Lower lobe of right lung (tissue), 2 donors: ENCODE data around the gene CAV3. TPM values are rescaled to one million over a fixed set of nuclear protein-coding genes. Genes with fewer than 3 reads are reported as not detected.

Experiments used
- ATAC-seq, 2 donors: fragments of 200-7000 bp; cut with Tn5 transposase; one replicate each; pipeline ENCODE4 v1.9.1; 2020 to 2022; ENCODE audit warnings: mild to moderate bottlenecking in 2 of 2, moderate library complexity in 2 of 2
- DNase-seq: peaks from one replicate; pipeline ENCODE4 v3.0.0-alpha.2; 2020
- H3K27ac ChIP-seq: fragments of 200-600 bp; one replicate; pipeline ENCODE4 v1.8.0; 2022
- H3K27me3 ChIP-seq: fragments of 200-600 bp; one replicate; pipeline ENCODE4 v1.8.0; 2022; ENCODE audit warnings: low read depth
- H3K36me3 ChIP-seq: fragments of 200-600 bp; one replicate; pipeline ENCODE4 v1.8.0; 2022; ENCODE audit warnings: mild to moderate bottlenecking
- H3K4me1 ChIP-seq: fragments of 200-600 bp; one replicate; pipeline ENCODE4 v1.8.0; 2022
- H3K4me3 ChIP-seq: fragments of 200-600 bp; one replicate; pipeline ENCODE4 v1.8.0; 2022; ENCODE audit warnings: mild to moderate bottlenecking
- H3K9me3 ChIP-seq: fragments of 200-600 bp; one replicate; pipeline ENCODE4 v1.8.0; 2022
- intact Hi-C: fragments of 100-400 bp; cut with DNase I; formaldehyde crosslinking; loops from one replicate; pipeline ENCODE4 v1.11.0; 2022
- total RNA-seq: library from RNA; stranded (reverse); fragmentation: NEBNext Ultra II Directional; extraction: Animal tissue kit (Norgen Biotek cat#: 25700); gene quantifications from one replicate; pipeline ENCODE4 v1.2.1, GENCODE V29; 2021
- TF ChIP-seq, protein P1 (sequence below): fragments of 200-600 bp; IDR thresholded peaks from one replicate; pipeline ENCODE4 v1.8.0; 2022; ENCODE audit warnings: antibody characterized with exemption, mild to moderate bottlenecking
- donor health status: DM: no; HTN: yes; CAD: no; lungs with severe emphysema.

The CAV3 gene
- total RNA-seq, 1 donor from 2014 or later = not detected

DNA sequence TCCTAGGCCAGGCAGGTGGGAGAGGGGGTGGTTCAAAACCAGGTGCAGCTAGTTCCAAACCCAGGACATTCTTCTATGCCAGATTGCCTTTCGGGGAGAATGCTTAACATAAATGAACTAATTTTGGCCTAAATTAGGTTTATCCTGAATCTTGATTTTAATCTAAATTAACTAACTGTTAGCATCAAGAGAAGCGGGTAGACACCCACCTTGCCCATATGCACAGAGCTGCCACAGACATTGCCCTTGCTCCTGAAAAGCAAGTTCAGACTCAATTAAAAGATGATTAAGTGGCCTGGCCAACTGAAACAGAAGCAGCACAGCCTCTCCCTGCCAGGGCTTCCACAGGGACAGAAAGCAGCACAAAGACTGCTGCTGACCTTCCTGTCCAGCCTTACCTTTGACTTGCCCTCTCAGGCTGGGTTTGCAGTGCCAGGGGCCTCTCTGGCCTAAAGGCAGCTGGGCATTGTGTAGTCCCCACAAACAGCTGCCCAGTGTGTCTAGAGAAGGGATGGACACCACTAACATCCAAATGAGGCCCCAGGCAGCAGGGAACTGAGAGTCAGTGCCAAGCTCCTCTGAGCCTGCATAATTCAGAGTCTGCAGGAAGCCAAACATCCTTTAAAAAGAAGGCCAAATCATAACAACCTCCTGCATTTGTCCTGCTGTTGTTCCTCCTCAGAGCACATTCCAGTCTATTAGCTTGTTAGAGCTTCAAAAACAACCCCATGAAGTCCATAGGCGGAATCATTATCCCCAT lies 51.3 kb downstream of the CAV3 start:
- no peaks in the 10 kb centered on the region for H3K4me1 ChIP-seq
- no peak for DNase-seq
- no peak overlapping the region for H3K27ac ChIP-seq
- no peaks in the 10 kb centered on the region for H3K36me3 ChIP-seq
- H3K9me3 ChIP-seq = peaks cover 13% of the 10 kb centered on the region
- H3K27me3 ChIP-seq = no peaks in the 10 kb centered on the region
- TF ChIP-seq, protein P1, sequence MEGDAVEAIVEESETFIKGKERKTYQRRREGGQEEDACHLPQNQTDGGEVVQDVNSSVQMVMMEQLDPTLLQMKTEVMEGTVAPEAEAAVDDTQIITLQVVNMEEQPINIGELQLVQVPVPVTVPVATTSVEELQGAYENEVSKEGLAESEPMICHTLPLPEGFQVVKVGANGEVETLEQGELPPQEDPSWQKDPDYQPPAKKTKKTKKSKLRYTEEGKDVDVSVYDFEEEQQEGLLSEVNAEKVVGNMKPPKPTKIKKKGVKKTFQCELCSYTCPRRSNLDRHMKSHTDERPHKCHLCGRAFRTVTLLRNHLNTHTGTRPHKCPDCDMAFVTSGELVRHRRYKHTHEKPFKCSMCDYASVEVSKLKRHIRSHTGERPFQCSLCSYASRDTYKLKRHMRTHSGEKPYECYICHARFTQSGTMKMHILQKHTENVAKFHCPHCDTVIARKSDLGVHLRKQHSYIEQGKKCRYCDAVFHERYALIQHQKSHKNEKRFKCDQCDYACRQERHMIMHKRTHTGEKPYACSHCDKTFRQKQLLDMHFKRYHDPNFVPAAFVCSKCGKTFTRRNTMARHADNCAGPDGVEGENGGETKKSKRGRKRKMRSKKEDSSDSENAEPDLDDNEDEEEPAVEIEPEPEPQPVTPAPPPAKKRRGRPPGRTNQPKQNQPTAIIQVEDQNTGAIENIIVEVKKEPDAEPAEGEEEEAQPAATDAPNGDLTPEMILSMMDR = no peak
- intact Hi-C loops = no loop called here
- no peak overlapping the region for H3K4me3 ChIP-seq
- ATAC-seq = no peak

DNA sequence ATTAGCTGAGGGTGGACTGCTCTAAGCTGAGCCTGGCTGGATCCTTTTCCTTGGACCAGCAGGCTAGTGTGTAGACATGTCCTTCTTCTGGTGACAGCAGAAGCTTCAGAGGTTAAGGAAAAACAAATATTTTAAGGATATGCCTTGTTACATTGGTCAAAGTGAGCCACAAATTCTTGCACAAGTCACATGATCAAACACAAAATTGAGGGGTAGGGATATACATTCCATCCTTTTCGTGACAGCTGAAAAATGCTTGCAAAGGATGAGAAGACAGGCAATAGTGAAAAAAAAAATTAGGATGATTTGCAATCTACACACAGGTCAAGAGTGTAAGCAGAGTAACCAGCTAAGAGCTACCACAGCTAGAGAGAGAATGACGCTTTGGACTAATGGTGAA lies 56.9 kb downstream of the CAV3 start:
- no peak for DNase-seq
- Histone ChIP-seq H3K9me3 (peaks cover 16% of the 10 kb centered on the region), H3K4me1 (no peaks in the 10 kb centered on the region), H3K27me3 (no peaks in the 10 kb centered on the region), H3K4me3 (no peak overlapping the region), H3K36me3 (no peaks in the 10 kb centered on the region), H3K27ac (no peak overlapping the region)
- TF ChIP-seq, protein P1 = no peak
- intact Hi-C loops = no loop called here
- ATAC-seq = no peak

DNA sequence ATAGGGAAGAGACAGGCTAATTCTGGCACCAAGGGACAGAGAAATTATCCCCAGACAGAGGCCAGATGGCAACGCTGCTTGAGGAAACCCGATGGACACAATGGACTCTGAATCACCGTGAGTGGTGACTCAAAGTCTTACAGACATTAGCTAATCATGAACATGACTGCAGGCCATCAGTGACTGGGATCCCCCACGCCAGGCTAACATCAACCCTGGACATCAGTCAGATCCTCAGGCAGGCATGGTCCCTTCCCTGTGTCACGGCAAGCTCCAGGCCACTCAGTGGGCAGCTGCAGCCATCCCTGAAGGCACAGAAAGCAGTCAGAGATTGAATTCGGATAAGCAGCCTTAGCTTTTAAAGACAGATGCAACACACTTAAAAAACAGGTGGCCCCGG lies 59.6 kb downstream of the CAV3 start:
- H3K27ac ChIP-seq = no peak overlapping the region
- ATAC-seq = no peak
- H3K27me3 ChIP-seq = no peaks in the 10 kb centered on the region
- no peaks in the 10 kb centered on the region for H3K36me3 ChIP-seq
- DNase-seq = no peak
- H3K9me3 ChIP-seq = peaks cover 16% of the 10 kb centered on the region
- H3K4me1 ChIP-seq = no peaks in the 10 kb centered on the region
- intact Hi-C loops = no loop called here
- TF ChIP-seq, protein P1 = no peak
- no peak overlapping the region for H3K4me3 ChIP-seq

DNA sequence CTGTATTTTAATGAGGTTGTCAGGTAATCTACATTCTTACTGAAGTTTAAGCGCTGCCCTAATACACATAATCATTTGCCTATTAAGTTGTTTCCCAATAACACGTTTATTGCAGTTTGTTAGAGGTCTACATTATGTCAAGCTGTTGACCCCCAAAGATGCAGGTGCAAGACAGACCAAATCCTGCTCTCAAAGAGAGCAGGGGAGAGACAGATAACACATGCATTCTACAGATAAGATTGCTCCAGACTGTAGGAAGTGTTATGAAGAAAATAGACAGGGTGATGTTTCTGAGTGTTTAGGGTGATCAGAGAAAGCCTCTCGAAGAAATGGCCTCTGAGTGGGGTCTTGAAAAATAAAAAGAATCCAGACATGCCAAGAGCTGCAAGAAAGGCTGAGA lies 60.6 kb downstream of the CAV3 start:
- DNase-seq (no peak), ATAC-seq (no peak)
- Histone ChIP-seq H3K27ac (no peak overlapping the region), H3K4me1 (no peaks in the 10 kb centered on the region), H3K27me3 (no peaks in the 10 kb centered on the region), H3K4me3 (no peak overlapping the region), H3K36me3 (no peaks in the 10 kb centered on the region), H3K9me3 (peaks cover 9% of the 10 kb centered on the region)
- intact Hi-C loops = no loop called here
- TF ChIP-seq, protein P1 = no peak

Other genes with a start within 250 kb of the CAV3 start
- 93.6 TPM for gene LMCD1, start 232.0 kb upstream of the CAV3 start, total RNA-seq
- not detected for gene SSUH2, start 89.0 kb upstream of the CAV3 start, total RNA-seq
- gene OXTR, start 35.8 kb downstream of the CAV3 start, total RNA-seq = 0.50 TPM
- 12.6 TPM for gene RAD18, start 229.7 kb downstream of the CAV3 start, total RNA-seq